ENCODE measurements around the gene CP.
"Not testable (repeated sequence)": the region's sequence is repeated elsewhere in the genome, so short reads cannot be mapped to it uniquely, and the experiment has no call there.

Gene CP

DNA sequence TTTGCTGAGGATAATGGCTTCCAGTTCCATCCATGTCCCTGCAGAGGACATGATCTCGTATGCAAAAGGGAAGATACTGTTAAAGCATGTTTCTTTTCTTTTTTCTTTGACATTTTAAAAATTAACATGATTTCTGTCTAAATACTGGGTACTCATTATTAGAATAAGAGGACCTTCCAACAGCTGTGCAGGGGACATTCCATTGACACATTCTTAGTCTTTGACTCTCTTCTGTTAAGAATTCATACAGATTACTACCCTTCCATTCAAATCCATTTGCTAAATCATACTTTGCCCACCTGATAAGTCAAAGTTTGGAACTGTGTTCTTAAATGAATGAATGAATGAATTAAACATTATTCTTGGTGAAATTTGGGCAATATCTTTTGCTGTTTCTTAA lies 5.1 kb upstream of the CP start:
- no peak for DNase-seq

DNA sequence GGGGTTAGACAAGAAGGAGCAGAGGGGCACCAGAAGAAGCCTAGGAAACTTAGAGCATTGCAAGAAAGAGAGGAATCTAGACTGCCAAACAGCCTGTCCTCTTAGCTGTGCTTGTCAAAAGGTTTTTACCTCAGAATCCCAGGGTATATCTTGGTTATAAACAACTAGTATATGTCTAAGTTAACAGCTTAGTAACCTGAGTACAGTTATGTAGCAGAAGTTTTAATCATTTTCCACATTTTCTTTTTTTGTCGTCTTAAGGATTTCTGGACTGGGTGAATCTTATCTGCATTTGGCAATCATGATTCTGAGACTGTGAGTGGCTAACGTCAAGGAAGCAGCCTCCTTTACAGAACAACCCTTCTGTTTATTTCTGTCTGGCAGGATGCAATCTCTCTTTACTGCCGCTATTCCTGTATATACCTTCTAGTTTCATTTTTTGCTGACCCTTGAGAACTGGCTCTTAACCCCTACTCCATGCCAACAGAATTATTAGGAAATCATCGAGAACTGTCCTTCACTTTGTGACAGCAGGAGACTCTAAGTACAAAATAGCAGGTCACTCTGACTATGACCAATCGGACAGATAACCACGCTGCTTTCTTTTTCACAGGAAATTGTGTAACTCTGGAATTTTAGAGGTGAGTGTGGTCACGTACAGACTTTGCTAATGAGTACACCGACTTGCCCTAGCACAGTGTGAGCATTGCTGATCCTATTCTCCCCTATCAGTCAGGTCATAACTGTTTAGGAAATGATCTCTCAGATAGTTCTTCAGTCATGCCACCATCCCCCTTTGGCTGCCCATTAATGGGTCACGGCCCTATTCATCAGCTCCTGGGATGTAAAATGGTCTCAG lies 3.3 kb upstream of the CP start:
- DNase-seq, result no peak

DNA sequence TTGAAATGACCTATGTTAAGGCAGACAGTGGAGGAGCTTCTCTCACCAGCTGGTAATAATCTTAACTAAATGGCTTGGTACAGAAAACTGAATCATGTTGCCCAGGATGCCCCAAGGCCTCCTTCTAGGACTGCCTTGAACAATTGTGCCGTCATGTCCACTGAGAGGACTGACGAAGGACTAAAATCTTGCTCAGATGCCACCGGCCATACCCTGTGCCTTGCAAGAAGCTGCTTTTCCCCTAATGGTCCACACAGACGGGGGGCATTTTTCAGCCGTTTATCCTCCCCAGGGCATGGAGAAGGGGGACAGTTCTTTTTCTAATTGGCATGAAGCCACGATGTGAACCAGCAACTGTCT lies 1.8 kb upstream of the CP start:
- DNase-seq, result no peak

DNA sequence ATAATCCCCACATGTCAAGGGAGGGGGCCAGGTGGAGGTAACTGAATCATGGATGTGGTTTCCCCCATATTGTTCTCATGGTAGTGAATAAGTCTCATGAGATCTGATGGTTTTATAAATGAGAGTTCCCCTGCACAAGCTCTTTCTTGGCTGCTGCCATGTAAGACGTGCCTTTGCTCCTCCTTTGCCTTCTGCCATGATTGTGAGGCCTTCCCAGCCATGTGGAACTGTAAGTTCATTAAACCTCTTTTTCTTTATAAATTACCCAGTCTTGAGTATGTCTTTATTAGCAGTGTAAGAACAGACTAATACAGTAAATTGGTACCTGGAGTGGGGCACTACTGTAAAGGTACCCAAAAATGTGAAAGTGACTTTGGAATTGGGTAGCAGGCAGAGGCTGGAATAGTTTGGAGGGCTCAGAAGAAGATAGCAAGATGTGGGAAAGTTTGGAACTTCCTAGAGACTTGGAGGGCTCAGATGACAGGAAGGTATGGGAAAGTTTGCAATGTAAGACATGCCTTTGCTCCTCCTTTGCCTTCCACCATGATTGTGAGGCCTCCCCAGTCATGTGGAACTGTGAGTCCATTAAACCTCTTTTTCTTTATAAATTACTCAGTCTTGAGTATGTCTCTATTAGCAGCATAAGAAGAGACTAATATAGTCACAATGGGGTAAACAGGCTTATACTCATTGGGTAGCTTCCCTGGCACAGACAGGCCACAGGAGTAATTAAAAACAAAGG lies 2.1 kb downstream of the CP start:
- DNase-seq, result not testable (repeated sequence)

DNA sequence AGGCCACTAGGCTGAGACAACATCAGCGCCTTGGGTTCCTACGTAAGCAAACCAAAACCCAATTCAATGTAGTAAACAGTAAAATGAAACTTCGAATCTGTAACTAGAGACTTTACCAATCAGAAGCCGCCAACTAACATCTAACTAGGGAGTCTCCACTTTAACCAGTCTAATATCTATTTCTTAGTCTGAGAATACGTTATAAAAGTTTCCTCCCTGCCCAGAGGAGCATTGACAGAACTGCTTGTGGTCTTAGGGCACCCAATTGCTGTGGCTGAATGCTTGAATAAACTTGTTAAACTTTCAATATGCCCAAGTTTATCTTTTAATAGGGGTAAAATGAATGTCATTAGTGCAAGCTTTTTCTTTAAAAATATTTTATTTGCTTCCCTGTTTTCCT lies 4.3 kb downstream of the CP start:
- DNase-seq, result no peak

DNA sequence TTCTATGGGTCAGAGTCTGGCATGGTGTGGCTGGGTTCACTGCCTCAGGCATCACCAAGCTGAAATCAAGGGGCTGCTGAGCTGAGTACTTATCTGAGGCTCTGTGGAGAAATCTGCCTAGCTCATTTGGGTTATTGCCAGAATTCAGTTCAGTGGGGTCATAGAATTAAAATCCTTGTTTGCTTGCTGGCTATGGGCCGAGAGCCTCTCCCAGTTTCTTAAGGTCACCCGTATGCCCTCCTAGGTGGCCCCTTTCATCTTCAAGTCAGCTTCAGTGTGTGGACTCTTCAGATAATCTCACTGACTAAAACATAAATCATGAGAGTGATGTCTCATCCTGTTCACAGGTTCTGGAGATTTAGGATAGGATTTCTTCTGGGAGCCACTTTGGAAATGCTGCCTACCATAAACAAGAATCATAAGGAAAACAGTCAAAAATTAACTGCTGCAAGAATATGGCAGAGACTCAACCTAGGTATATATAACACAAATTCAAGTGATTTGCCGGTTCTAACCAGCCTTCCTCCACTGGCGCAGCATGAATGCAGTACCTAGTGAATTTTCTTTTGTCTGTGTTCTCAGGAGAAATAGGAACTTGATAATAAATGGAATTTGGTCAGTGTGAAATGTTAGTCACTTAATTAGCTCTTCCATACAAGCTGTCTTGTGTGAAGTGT lies 5.3 kb downstream of the CP start:
- no peak for DNase-seq

DNA sequence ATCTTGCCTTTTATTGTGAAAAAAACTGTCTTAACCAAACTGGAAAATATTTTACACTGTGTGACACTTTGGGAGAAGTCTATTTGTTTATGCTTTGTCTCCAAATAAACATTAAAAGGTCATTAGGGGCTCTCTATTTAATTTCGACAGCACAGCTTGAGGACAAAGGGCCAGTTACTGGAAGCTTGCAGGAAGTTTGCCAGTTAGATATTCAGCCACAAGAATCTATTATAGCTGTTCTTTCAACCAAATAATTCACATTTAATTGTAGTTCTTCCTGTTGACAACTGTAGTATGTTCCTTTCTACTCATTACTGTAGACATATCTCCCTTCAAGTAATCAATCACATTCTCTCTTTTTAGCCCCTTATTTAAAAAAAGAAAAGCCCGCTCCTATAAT lies 6.1 kb downstream of the CP start:
- DNase-seq, result no peak

DNA sequence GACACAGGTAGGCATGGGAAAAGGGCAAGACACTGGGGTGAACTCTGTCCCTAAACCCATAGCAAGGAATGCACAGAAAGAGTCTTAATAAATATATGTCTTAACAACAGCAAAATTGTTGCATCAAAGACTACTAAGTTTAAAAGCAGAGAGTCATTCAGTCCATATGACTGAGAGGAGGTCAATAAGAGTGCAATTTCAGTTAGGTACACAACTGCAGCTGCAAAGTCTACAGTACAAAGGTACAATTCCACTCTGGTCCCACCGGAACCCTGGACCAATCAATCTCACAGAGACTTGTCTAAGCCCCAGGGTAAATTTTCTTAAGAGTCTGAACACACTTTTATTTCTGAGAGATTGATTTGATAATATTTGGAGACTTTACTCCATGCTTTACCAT lies 6.9 kb downstream of the CP start:
- peak; percentile 29 for DNase-seq

DNA sequence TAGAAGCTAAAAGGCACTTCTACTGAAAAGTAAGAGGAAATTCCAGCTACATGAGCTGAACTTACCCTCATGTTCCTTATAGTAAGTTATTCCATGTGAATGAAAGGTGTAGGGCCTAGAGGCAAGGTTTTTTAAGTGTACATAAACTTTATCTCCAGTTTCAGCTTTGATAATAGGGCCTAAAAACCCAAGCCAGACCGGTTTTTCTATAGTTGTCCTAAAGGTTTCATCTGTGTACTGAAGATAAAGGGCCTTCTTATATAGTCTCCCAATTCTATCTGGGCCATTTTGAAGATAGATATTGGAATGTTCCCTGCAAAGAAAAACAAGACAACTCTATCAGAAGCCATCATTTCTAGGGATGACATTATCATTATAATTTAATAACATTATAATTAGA lies 9.2 kb downstream of the CP start:
- DNase-seq, result no peak

DNA sequence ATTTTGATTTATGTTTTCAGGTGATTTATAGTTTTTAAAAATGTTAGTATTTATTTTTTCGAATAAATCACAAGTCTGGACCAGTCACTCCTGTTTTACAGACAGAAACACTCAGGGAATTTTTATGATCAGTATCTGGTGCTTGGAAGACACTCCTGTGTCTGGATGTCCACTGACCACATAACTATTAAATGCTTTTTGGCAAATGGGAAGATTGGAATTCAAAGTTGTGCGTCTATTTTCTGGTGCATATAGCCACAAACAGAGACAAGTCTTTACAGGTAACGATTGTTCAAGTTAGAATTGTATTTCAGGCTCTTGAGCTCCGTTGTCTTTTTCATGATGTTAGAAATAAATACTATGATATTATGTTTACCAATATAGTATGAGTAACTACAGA lies 12.2 kb downstream of the CP start:
- no peak for DNase-seq

DNA sequence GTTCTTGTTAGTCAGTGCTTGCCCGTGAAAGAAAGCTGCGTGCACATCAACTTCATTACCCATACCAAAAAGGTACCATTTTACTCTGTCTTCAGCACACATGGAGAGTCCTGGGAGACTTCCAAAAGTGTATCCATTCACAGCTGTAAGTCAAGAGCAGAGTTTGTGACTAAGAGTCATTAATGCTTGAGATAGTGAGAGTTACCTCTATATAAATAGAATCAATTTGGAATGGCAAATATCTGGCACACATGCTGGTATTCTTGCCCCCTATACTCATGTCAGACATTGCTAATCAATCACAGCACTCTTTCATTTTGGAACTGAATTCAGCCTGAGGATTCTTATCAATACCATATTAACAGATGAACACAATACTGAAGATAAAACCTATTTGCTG lies 14.2 kb downstream of the CP start:
- DNase-seq, result no peak

DNA sequence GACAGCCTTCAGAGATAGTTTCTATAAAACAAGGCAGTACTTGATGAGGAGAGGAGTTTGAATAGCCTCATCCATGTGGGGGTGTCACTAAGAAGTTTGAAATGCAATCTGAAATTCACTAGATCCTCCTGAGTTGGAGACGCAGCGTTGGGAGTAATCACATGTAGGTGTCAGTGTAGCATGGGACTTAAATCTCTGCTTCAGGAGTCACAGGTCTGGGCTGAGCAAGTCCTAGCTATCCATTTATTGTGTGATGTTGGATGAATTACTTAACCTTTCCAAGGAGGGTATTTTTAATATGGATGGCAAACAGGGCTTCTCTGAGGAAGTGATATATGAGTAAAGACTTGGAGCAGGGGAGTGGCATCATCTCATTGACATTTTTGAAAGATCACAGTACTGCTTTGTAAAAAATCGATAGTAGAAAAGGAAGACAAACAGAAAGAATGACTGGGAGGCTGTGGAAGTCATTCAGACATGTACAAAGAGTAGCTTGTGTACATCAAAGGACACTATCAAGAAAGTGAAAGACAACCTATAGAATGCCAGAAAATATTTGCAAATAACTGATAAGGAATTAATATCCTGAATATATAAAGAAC lies 17.1 kb downstream of the CP start:
- DNase-seq, result no peak

DNA sequence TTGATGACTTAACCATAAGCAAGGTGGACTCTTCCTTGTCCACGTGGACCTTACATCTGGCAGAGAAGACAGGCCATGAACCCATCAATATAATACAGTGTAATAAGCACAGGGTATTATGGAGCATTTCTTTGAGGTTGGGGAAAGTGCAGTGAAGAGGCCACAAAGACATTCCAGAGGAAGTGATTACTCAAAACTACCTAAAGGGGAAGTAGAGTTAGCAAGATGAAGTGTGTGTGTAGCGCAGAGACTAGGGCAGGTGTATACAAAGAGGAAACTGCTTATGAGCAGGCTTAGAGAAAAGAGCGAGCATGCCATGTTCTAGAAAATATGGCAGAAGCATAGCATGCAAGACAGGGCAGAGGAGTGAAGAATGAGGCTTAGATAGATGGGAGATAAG lies 17.9 kb downstream of the CP start:
- DNase-seq, result no peak

DNA sequence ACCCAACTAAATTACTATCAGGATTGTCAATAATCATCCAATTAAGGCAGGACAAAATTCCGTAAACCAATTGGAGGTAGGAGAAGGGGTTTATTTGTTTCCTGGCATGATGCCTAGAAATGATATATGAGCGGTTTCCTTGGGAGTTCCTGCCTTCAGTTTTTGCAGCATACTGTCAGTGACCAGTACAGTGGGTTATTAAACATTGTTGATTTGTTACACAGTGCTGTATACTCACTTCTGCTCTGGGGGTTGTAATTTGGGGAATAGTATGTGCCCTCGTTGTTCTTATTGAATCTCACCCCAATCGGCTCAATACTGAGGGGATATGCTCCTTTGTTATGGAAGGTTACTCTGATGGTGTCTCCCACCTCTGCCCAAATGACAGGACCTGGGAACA lies 22.2 kb downstream of the CP start:
- peak; percentile 12 for DNase-seq

DNA sequence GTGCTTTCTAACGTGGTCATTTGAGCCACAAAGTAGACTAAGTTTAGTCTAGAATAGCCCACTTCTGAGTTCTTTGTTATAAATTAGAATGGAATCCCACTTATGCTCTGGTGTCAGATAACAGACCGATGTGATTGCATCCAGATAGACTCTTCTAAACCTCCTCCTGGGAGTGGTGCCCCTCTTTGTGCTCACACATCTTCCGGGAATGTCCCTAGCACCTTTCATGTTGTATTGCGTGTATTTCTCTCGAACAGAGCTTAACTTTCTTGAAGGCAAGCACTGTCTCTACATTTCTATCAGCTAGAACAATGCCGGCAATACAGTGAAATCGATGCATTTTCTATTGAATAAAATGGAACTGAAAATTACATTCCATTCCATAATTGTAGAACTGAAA lies 23.0 kb downstream of the CP start:
- DNase-seq, result no peak

DNA sequence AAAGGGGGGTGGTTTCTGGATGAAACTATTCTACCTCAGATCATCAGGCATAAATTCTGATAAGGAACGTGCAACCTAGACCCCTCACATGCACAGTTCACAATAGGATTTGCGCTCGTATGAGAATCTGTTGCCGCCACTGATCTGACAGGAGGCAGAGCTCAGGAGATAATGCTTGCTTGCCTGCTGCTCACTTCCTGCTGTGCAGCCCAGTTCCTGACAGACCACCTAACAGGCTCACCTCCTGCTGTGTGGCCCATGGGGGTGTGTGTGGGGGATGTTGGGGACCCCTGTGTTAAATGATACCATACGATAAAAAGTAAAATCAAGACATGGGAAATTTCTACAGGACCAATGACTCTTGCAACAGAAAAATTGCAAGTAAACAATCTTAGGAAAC lies 24.0 kb downstream of the CP start:
- no peak for DNase-seq

DNA sequence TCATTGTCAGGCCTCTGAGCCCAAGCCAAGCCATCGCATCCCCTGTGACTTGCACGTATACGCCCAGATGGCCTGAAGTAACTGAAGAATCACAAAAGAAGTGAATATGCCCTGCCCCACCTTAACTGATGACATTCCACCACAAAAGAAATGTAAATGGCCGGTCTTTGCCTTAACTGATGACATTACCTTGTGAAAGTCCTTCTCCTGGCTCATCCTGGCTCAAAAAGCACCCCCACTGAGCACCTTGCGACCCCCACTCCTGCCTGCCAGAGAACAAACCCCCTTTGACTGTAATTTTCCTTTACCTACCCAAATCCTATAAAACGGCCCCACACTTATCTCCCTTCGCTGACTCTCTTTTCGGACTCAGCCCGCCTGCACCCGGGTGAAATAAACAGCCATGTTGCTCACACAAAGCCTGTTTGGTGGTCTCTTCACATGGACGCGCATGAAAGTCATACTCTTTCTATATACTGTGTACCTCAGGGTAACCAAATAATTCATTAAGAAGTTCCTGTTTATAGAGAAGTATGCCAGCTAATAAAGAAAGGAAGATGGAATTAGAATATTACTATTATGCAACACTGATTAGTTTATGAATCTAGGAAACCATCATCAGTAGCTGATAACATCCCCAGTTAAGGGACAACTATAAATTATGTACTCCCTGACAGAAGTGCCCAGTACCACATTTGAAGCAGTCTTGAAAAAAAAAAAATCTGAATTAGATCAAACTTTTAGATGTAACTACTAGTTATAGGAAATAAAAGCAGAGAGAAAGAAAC lies 24.6 kb downstream of the CP start:
- DNase-seq, result not testable (repeated sequence)

DNA sequence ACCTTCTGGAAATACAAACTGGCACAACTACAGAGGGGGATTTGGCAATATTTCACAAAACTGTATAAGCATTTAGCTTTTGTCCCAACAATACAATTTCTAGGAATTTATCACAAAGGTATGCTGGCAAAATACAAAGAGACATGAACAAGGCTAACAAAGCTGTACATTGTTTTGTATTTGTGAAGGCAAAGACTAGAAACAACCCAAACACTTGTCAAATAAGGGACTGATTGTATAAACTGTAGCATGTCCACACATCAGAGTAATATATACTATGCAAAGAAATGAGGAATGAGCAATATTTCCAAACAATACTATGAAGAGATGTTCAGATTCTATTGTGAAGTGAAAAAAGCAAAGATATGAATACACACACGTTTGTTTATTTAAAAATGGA lies 26.4 kb downstream of the CP start:
- no peak for DNase-seq

DNA sequence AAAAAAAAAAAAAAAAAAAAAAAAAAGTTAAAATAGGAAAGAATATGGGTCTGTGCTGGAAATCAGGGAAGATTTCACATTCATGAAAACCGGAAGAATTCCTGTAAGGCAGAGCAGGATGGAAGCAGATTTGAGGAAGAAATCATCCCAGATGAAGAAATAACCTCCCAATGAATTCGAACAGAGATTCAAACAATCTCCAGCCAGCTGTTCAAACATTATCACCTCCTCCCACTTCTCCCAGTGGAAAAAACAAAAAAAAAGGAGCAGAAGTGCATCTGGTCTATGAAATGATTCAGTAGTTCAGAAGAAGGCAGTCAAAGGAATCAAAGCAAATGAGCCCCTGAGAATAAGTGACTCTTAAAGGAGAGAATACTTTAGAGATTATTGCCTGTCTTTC lies 33.1 kb downstream of the CP start:
- DNase-seq, result no peak

DNA sequence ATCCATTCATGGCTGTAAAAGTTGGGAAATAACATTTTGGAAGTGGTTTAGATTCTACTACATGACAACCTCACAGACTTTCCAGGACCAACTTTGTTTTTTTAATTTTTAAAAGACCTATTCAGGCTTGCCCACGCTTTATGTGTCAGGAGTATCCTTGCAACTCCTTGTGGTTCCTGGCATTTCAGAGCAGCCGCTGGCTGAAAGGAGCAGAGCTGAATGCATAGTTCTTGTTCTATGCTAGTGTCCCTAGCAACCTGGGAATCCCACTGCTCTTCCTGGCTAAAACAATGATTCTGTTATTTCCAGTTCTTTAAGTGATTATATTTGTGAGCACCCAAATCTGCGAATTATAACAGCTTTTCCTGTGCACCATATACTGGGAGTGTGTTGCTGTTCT lies 34.9 kb downstream of the CP start:
- no peak for DNase-seq

DNA sequence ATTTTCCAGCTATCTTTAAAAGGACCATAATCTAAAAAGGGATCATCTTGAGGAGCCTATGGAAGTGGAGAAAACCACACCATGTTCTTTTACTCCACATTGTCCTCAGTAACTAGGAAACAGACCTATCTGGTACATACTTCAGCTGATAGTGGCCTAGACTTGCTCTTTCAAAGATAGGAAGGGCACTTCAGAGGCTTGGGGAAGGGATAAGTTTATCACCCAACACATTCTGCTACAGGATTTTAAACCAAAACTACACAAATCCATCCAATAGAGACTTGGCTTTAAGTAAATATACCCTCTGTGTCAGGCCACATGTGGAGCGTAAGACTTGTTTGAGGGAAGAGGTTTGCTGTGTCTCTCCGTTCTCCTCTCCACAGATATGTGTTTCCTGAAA lies 35.4 kb downstream of the CP start:
- no peak for DNase-seq

DNA sequence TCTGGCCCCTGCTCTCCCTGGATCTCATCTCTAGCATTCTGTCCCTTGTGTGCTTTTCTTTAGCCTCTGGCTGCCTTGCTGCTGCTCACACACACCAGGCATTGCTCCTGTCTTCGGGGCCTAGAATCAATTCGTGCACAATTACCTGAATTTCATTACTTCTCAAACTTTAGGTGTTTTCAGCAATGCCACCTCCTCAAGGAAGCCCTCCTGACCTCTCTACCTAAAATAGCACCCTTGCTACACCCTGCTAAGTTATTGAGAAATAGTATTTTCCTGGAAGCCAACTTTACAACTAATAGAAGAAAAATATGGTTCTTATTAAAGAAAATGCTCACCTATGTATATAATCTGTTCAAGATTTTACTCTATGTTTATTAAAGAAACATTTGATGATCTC lies 40.4 kb downstream of the CP start:
- DNase-seq, result no peak

DNA sequence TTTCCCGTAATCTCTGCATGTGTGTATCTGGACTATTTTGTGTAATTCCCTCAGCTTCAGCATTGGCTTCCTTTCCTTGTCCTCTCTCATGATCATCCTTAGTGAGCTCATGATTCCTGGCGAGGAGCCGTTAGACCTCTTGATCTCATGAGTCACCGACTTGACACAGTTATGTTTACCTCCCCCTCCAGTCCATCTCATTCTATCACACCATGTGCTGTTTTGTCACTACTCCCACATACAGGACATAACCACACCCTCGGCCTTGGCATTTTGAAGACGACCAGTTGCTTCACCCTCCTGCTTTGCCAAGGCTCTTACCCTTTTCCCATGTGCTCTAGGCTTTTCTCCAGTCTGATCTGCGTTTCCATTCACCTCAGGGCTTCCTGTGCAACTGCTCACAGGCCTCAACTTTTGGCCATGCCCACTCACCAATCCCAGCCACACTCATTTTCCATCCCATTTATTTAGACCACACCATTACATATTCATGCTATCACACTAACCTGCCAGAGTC lies 41.5 kb downstream of the CP start:
- DNase-seq, result no peak

Measured in NCI-H1436 treated with DMSO at 0.1 percent for 48 hours (cell line).